GM12878 (cell line): ENCODE measurements around the gene VCPKMT.

Experiments
- ATF2 ChIP-seq: IDR thresholded peaks from 2 replicates; pipeline ENCODE4 v1.6.1; 2012; ENCODE audit warnings: low read length, inconsistent platforms
- CHD2 ChIP-seq: IDR thresholded peaks from 2 replicates; pipeline ENCODE4 v1.6.1; 2011; ENCODE audit warnings: low read depth, low read length, improper control_type of control experiment, borderline replicate concordance
- CTCF ChIP-seq, 3 experiments: IDR thresholded peaks in 2 of 3; conservative IDR thresholded peaks in 1 of 3; 2 replicates each; pipeline ENCODE4 v1.5.1; 2011; ENCODE audit warnings: low read depth in 3 of 3, low read length in 3 of 3, mild to moderate bottlenecking in 3 of 3, control low read depth in 2 of 3, moderate library complexity in 2 of 3, inconsistent platforms in 1 of 3, mixed read lengths in 1 of 3; ENCODE audit not compliant: control insufficient read depth in 2 of 3, insufficient read depth in 1 of 3; ENCODE audit errors: extremely low read depth in 1 of 3
- ESRRA ChIP-seq: IDR thresholded peaks from 2 replicates; pipeline ENCODE4 v1.6.1; 2012; ENCODE audit warnings: mild to moderate bottlenecking, low read length, improper control_type of control experiment
- EZH2 ChIP-seq: IDR thresholded peaks from 2 replicates; pipeline ENCODE4 v1.6.1; 2012; ENCODE audit warnings: low read depth, mild to moderate bottlenecking, control low read depth, inconsistent platforms, low read length, borderline replicate concordance; ENCODE audit not compliant: control insufficient read depth
- KDM1A ChIP-seq: fragments of 200-600 bp; sonication (generic); IDR thresholded peaks from 2 replicates; pipeline ENCODE4 v1.6.1; 2016; ENCODE audit warnings: borderline replicate concordance
- MAX ChIP-seq: IDR thresholded peaks from 2 replicates; pipeline ENCODE4 v1.6.1; 2012; ENCODE audit warnings: low read depth, low read length, improper control_type of control experiment
- NFIC ChIP-seq: IDR thresholded peaks from 2 replicates; pipeline ENCODE4 v1.6.1; 2012; ENCODE audit warnings: low read depth, mild to moderate bottlenecking, inconsistent platforms, low read length, moderate library complexity
- NRF1 ChIP-seq: conservative IDR thresholded peaks from 2 replicates; pipeline ENCODE4 v1.6.1; 2011; ENCODE audit warnings: mild to moderate bottlenecking, low read depth, low read length, improper control_type of control experiment
- RCOR1 ChIP-seq: conservative IDR thresholded peaks from 2 replicates; pipeline ENCODE4 v1.6.1; 2012; ENCODE audit warnings: low read depth, low read length, improper control_type of control experiment
- SIN3A ChIP-seq: IDR thresholded peaks from 2 replicates; pipeline ENCODE4 v1.6.1; 2012; ENCODE audit warnings: low read depth, low read length, improper control_type of control experiment
- SIX5 ChIP-seq: IDR thresholded peaks from 2 replicates; pipeline ENCODE4 v1.6.1; 2011; ENCODE audit warnings: mild to moderate bottlenecking, low read depth, low read length, moderate library complexity; ENCODE audit not compliant: severe bottlenecking
- SUPT20H ChIP-seq: IDR thresholded peaks from 2 replicates; pipeline ENCODE4 v1.6.1; 2011; ENCODE audit warnings: low read depth, mild to moderate bottlenecking, low read length, moderate library complexity, borderline replicate concordance; ENCODE audit not compliant: control insufficient read depth

GRCh38 chr14:50082308-50082742, 34.0 kb downstream of the VCPKMT start:
- TF ChIP-seq SIN3A, result no peak
- TF ChIP-seq ESRRA, result no peak
- no peak for TF ChIP-seq SIX5
- no peak for TF ChIP-seq RCOR1
- no peak for TF ChIP-seq MAX
- TF ChIP-seq NFIC, result no peak
- TF ChIP-seq CHD2, result no peak
- no peak; the same call in 1 of the 2 replicates for TF ChIP-seq ATF2
- no peak for TF ChIP-seq CTCF (IDR thresholded peaks at IDR 0.05 in 2 of 3, conservative IDR thresholded peaks at IDR 0.05 in 1 of 3; ENCODE audit: control insufficient read depth in 2 of 3, extremely low read depth in 1 of 3, insufficient read depth in 1 of 3, low read depth in 3 of 3, low read length in 3 of 3)
- no peak for TF ChIP-seq SUPT20H
- no peak for TF ChIP-seq KDM1A
- no peak for TF ChIP-seq NRF1
- no peak for TF ChIP-seq EZH2
